ENCODE measurements around the gene ARHGDIG. TPM values are rescaled to one million over a fixed set of nuclear protein-coding genes. Genes with fewer than 3 reads are reported as not detected.
A peak's percentile ranks its signal among the peaks of the same experiment; 100 is the strongest.
"Not testable (repeated sequence)": the region's sequence is repeated elsewhere in the genome, so short reads cannot be mapped to it uniquely, and the experiment has no call there.

The ARHGDIG gene
- total and polyA plus RNA-seq, 2 donors from 2014 or later, result 0.88 TPM; not detected in 1

- H3K9ac ChIP-seq (ENCODE audit: low read length in 3 of 3), result no peak overlapping the region
- peaks cover 0 to 8% (median 5%) of the 10 kb centered on the region in 3 donors for H3K4me1 ChIP-seq (ENCODE audit: control insufficient read depth in 2 of 3, insufficient read depth in 2 of 3, low read depth in 1 of 3, low read length in 3 of 3)
- intact Hi-C loops (cut with DNase I), result no loop called here
- DNase-seq (no peak), FAIRE-seq (no peak)
- TF ChIP-seq, protein P1, sequence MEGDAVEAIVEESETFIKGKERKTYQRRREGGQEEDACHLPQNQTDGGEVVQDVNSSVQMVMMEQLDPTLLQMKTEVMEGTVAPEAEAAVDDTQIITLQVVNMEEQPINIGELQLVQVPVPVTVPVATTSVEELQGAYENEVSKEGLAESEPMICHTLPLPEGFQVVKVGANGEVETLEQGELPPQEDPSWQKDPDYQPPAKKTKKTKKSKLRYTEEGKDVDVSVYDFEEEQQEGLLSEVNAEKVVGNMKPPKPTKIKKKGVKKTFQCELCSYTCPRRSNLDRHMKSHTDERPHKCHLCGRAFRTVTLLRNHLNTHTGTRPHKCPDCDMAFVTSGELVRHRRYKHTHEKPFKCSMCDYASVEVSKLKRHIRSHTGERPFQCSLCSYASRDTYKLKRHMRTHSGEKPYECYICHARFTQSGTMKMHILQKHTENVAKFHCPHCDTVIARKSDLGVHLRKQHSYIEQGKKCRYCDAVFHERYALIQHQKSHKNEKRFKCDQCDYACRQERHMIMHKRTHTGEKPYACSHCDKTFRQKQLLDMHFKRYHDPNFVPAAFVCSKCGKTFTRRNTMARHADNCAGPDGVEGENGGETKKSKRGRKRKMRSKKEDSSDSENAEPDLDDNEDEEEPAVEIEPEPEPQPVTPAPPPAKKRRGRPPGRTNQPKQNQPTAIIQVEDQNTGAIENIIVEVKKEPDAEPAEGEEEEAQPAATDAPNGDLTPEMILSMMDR (IDR thresholded peaks at IDR 0.05; ENCODE audit: borderline replicate concordance, extremely low read depth, insufficient read depth), result no peak
- H3K27me3 ChIP-seq (ENCODE audit: control insufficient read depth, insufficient read depth, low read length), result no peaks in the 10 kb centered on the region
- no peaks in the 10 kb centered on the region for H3K9me3 ChIP-seq (ENCODE audit: control insufficient read depth in 2 of 3, insufficient read depth in 1 of 3, low read length in 3 of 3)
- H3K4me3 ChIP-seq (ENCODE audit: low read length in 3 of 3), result no peak overlapping the region
- no peaks in the 10 kb centered on the region for H3K36me3 ChIP-seq (ENCODE audit: control insufficient read depth in 2 of 3, insufficient read depth in 3 of 3, low read length in 3 of 3)
- H3K27ac ChIP-seq (ENCODE audit: low read depth in 2 of 2, low read length in 2 of 2), result no peak overlapping the region
These were observed 45.2 kb downstream of the ARHGDIG start for GRCh38 chr16:325375-326145.

GRCh38 chr16:330741-331140 lies 50.4 kb downstream of the ARHGDIG start:
- no peak for FAIRE-seq

GRCh38 chr16:331181-331814 lies 50.9 kb downstream of the ARHGDIG start:
- H3K36me3 ChIP-seq (ENCODE audit: control insufficient read depth in 2 of 3, insufficient read depth in 3 of 3, low read length in 3 of 3); FAIRE-seq; H3K9me3 ChIP-seq (ENCODE audit: control insufficient read depth in 2 of 3, insufficient read depth in 1 of 3, low read length in 3 of 3); H3K27me3 ChIP-seq (ENCODE audit: control insufficient read depth, insufficient read depth, low read length); H3K9ac ChIP-seq (ENCODE audit: low read length in 3 of 3); H3K27ac ChIP-seq (ENCODE audit: low read depth in 2 of 2, low read length in 2 of 2); intact Hi-C loops (cut with DNase I); H3K4me3 ChIP-seq (ENCODE audit: low read length in 3 of 3): not testable (repeated sequence)
- DNase-seq, result peak in 1 of 5 donors; percentile 73
- peaks cover 0 to 12% (median 5%) of the 10 kb centered on the region in 3 donors for H3K4me1 ChIP-seq (ENCODE audit: control insufficient read depth in 2 of 3, insufficient read depth in 2 of 3, low read depth in 1 of 3, low read length in 3 of 3)

More at GRCh38 chr16:330741-331140, 50.4 kb downstream of the ARHGDIG start:
- intact Hi-C loops (cut with DNase I), result no loop called here
- Histone ChIP-seq H3K9ac (ENCODE audit: low read length in 3 of 3) (no peak overlapping the region), H3K27ac (ENCODE audit: low read depth in 2 of 2, low read length in 2 of 2) (no peak overlapping the region), H3K4me1 (ENCODE audit: control insufficient read depth in 2 of 3, insufficient read depth in 2 of 3, low read depth in 1 of 3, low read length in 3 of 3) (peaks cover 0 to 12% (median 5%) of the 10 kb centered on the region in 3 donors), H3K4me3 (ENCODE audit: low read length in 3 of 3) (no peak overlapping the region), H3K36me3 (ENCODE audit: control insufficient read depth in 2 of 3, insufficient read depth in 3 of 3, low read length in 3 of 3) (no peaks in the 10 kb centered on the region), H3K9me3 (ENCODE audit: control insufficient read depth in 2 of 3, insufficient read depth in 1 of 3, low read length in 3 of 3) (no peaks in the 10 kb centered on the region), H3K27me3 (ENCODE audit: control insufficient read depth, insufficient read depth, low read length) (no peaks in the 10 kb centered on the region)
- DNase-seq, result no peak
- TF ChIP-seq, protein P1 (IDR thresholded peaks at IDR 0.05; ENCODE audit: borderline replicate concordance, extremely low read depth, insufficient read depth), result no peak

Other genes starting within 250 kb of the ARHGDIG start
- 8.8 TPM for gene POLR3K, start 227.0 kb upstream of the ARHGDIG start, total RNA-seq
- gene POLR3K, start 227.0 kb upstream of the ARHGDIG start, polyA plus RNA-seq (ENCODE audit: insufficient read depth, low read depth, low replicate concordance), result 18.5 TPM
- gene SNRNP25, start 226.8 kb upstream of the ARHGDIG start, total RNA-seq, result 14.7 TPM
- gene SNRNP25, start 226.8 kb upstream of the ARHGDIG start, polyA plus RNA-seq (ENCODE audit: insufficient read depth, low read depth, low replicate concordance), result 60.3 TPM
- 33.1 TPM for gene RHBDF1, start 208.0 kb upstream of the ARHGDIG start, total RNA-seq
- 12.0 TPM for gene RHBDF1, start 208.0 kb upstream of the ARHGDIG start, polyA plus RNA-seq (ENCODE audit: insufficient read depth, low read depth, low replicate concordance)
- gene MPG, start 202.4 kb upstream of the ARHGDIG start, total RNA-seq, result 40.8 TPM
- gene MPG, start 202.4 kb upstream of the ARHGDIG start, polyA plus RNA-seq (ENCODE audit: insufficient read depth, low read depth, low replicate concordance), result 54.3 TPM
- 37.8 TPM for gene NPRL3, start 141.9 kb upstream of the ARHGDIG start, total RNA-seq
- 21.3 TPM for gene NPRL3, start 141.9 kb upstream of the ARHGDIG start, polyA plus RNA-seq (ENCODE audit: insufficient read depth, low read depth, low replicate concordance)
- not detected for gene HBZ, start 127.9 kb upstream of the ARHGDIG start, total RNA-seq
- not detected for gene HBZ, start 127.9 kb upstream of the ARHGDIG start, polyA plus RNA-seq (ENCODE audit: insufficient read depth, low read depth, low replicate concordance)
- not detected for gene HBM, start 114.6 kb upstream of the ARHGDIG start, total RNA-seq
- not detected for gene HBM, start 114.6 kb upstream of the ARHGDIG start, polyA plus RNA-seq (ENCODE audit: insufficient read depth, low read depth, low replicate concordance)
- gene HBA2, start 107.7 kb upstream of the ARHGDIG start, total RNA-seq, result 33.9 TPM
- 11.1 TPM for gene HBA2, start 107.7 kb upstream of the ARHGDIG start, polyA plus RNA-seq (ENCODE audit: insufficient read depth, low read depth, low replicate concordance)
- gene HBA1, start 103.9 kb upstream of the ARHGDIG start, total RNA-seq, result 41.1 TPM
- 2.6 TPM for gene HBA1, start 103.9 kb upstream of the ARHGDIG start, polyA plus RNA-seq (ENCODE audit: insufficient read depth, low read depth, low replicate concordance)
- not detected for gene HBQ1, start 100.1 kb upstream of the ARHGDIG start, total RNA-seq
- not detected for gene HBQ1, start 100.1 kb upstream of the ARHGDIG start, polyA plus RNA-seq (ENCODE audit: insufficient read depth, low read depth, low replicate concordance)
- 72.0 TPM for gene LUC7L, start 51.1 kb upstream of the ARHGDIG start, total RNA-seq
- gene LUC7L, start 51.1 kb upstream of the ARHGDIG start, polyA plus RNA-seq (ENCODE audit: insufficient read depth, low read depth, low replicate concordance), result 56.3 TPM
- gene FAM234A, start 45.8 kb upstream of the ARHGDIG start, total RNA-seq, result 109 TPM
- 65.3 TPM for gene FAM234A, start 45.8 kb upstream of the ARHGDIG start, polyA plus RNA-seq (ENCODE audit: insufficient read depth, low read depth, low replicate concordance)
- 5.9 TPM for gene RGS11, start 4.6 kb upstream of the ARHGDIG start, total RNA-seq
- 2.5 TPM for gene RGS11, start 4.6 kb upstream of the ARHGDIG start, polyA plus RNA-seq (ENCODE audit: insufficient read depth, low read depth, low replicate concordance)
- gene PDIA2, start 2.6 kb downstream of the ARHGDIG start, total RNA-seq, result not detected
- gene PDIA2, start 2.6 kb downstream of the ARHGDIG start, polyA plus RNA-seq (ENCODE audit: insufficient read depth, low read depth, low replicate concordance), result not detected
- gene AXIN1, start 72.1 kb downstream of the ARHGDIG start, total RNA-seq, result 24.6 TPM
- 9.7 TPM for gene AXIN1, start 72.1 kb downstream of the ARHGDIG start, polyA plus RNA-seq (ENCODE audit: insufficient read depth, low read depth, low replicate concordance)
- 59.1 TPM for gene MRPL28, start 89.9 kb downstream of the ARHGDIG start, total RNA-seq
- 201 TPM for gene MRPL28, start 89.9 kb downstream of the ARHGDIG start, polyA plus RNA-seq (ENCODE audit: insufficient read depth, low read depth, low replicate concordance)
- gene PGAP6, start 101.4 kb downstream of the ARHGDIG start, total RNA-seq, result 65.0 TPM
- gene PGAP6, start 101.4 kb downstream of the ARHGDIG start, polyA plus RNA-seq (ENCODE audit: insufficient read depth, low read depth, low replicate concordance), result 144 TPM
- 56.6 TPM for gene NME4, start 116.6 kb downstream of the ARHGDIG start, total RNA-seq
- gene NME4, start 116.6 kb downstream of the ARHGDIG start, polyA plus RNA-seq (ENCODE audit: insufficient read depth, low read depth, low replicate concordance), result 100 TPM
- 23.8 TPM for gene DECR2, start 121.3 kb downstream of the ARHGDIG start, total RNA-seq
- gene DECR2, start 121.3 kb downstream of the ARHGDIG start, polyA plus RNA-seq (ENCODE audit: insufficient read depth, low read depth, low replicate concordance), result 58.9 TPM
- gene RAB11FIP3, start 145.1 kb downstream of the ARHGDIG start, total RNA-seq, result 84.9 TPM
- gene RAB11FIP3, start 145.1 kb downstream of the ARHGDIG start, polyA plus RNA-seq (ENCODE audit: insufficient read depth, low read depth, low replicate concordance), result 162 TPM
- 52.9 TPM for gene CAPN15, start 247.1 kb downstream of the ARHGDIG start, total RNA-seq
- 17.9 TPM for gene CAPN15, start 247.1 kb downstream of the ARHGDIG start, polyA plus RNA-seq (ENCODE audit: insufficient read depth, low read depth, low replicate concordance)

All from kidney (tissue), 14 donors.